Measurements from ENCODE around the gene GRM1.

GRCh38 chr6:146265056-146265455 is 236.2 kb downstream of the GRM1 start:
- no peak for TF ChIP-seq ISL1 (CRISPR knock-in tag; IDR thresholded peaks at IDR 0.05)
- no peak for TF ChIP-seq SNAI2 (CRISPR knock-in tag; IDR thresholded peaks at IDR 0.05)
- TF ChIP-seq ARNTL (CRISPR knock-in tag; IDR thresholded peaks at IDR 0.05; ENCODE audit: borderline replicate concordance, low read depth), result no peak
- TF ChIP-seq ZFP3 (CRISPR knock-in tag; IDR thresholded peaks at IDR 0.05), result no peak
- TF ChIP-seq, protein P1, sequence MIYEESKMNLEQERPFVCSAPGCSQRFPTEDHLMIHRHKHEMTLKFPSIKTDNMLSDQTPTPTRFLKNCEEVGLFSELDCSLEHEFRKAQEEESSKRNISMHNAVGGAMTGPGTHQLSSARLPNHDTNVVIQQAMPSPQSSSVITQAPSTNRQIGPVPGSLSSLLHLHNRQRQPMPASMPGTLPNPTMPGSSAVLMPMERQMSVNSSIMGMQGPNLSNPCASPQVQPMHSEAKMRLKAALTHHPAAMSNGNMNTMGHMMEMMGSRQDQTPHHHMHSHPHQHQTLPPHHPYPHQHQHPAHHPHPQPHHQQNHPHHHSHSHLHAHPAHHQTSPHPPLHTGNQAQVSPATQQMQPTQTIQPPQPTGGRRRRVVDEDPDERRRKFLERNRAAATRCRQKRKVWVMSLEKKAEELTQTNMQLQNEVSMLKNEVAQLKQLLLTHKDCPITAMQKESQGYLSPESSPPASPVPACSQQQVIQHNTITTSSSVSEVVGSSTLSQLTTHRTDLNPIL (CRISPR knock-in tag; IDR thresholded peaks at IDR 0.05; ENCODE audit: low read depth), result no peak
- TF ChIP-seq ZFP30 (CRISPR knock-in tag; IDR thresholded peaks at IDR 0.05), result no peak

All from SK-N-SH treated with all-trans-retinoic acid at 6 μM for 48 hours (cell line).